ENCODE results near the gene SPACA6. TPM values are rescaled to one million over a fixed set of nuclear protein-coding genes. Genes with fewer than 3 reads are reported as not detected.

Gene SPACA6
- total and polyA plus RNA-seq, 9 of the 15 experiments (the other 6 are each of a cell fraction or from before 2014, with no cell fraction given) = 1.3 to 17.3 (median 6.2) TPM

DNA sequence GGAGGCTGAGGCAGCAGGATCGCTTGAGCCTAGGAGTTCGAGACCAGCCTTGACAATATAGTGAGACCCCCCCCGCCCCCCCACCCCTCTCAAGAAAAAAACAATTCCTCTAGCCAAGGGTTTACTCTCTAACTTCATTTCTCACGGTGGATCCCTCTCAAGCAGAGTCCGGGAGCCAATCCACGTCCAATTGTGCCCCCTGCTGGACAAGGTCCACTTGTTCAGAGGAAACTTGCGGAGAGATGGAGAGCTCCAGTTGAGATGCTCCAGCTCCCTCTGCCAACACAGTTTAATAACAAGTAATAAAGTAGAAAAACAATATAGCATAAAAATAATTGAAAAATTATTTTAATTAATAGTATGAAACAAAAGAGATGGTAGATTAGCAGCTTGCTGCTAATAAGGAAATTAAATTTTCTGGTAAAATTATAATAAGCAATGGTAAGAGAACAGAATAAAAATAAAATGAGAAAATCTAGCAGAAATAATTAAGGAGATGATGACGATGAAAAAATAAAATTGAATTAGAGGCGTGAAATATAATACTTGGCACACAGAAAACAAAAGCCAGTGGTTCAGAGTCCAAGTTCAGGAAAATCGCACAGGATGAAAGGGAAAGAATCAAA, 32.0 kb upstream of the SPACA6 start (continued):
- TF ChIP-seq, protein P1, sequence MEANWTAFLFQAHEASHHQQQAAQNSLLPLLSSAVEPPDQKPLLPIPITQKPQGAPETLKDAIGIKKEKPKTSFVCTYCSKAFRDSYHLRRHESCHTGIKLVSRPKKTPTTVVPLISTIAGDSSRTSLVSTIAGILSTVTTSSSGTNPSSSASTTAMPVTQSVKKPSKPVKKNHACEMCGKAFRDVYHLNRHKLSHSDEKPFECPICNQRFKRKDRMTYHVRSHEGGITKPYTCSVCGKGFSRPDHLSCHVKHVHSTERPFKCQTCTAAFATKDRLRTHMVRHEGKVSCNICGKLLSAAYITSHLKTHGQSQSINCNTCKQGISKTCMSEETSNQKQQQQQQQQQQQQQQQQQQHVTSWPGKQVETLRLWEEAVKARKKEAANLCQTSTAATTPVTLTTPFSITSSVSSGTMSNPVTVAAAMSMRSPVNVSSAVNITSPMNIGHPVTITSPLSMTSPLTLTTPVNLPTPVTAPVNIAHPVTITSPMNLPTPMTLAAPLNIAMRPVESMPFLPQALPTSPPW (CRISPR knock-in tag; IDR thresholded peaks at IDR 0.05) = peak; percentile 33; the same call in 1 of the 2 replicates
- TF ChIP-seq PHF21A (IDR thresholded peaks at IDR 0.05; ENCODE audit: borderline replicate concordance, low read depth) = no peak
- TF ChIP-seq RBM39 (optimal IDR thresholded peaks at IDR 0.05; ENCODE audit: low read depth, low read length) = no peak
- no peak for TF ChIP-seq XRCC4 (IDR thresholded peaks at IDR 0.05; ENCODE audit: extremely low read depth, insufficient read depth, insufficient read length)
- no peak for TF ChIP-seq ETV5 (CRISPR knock-in tag; IDR thresholded peaks at IDR 0.05; ENCODE audit: low read depth)
- TF ChIP-seq, protein P2, sequence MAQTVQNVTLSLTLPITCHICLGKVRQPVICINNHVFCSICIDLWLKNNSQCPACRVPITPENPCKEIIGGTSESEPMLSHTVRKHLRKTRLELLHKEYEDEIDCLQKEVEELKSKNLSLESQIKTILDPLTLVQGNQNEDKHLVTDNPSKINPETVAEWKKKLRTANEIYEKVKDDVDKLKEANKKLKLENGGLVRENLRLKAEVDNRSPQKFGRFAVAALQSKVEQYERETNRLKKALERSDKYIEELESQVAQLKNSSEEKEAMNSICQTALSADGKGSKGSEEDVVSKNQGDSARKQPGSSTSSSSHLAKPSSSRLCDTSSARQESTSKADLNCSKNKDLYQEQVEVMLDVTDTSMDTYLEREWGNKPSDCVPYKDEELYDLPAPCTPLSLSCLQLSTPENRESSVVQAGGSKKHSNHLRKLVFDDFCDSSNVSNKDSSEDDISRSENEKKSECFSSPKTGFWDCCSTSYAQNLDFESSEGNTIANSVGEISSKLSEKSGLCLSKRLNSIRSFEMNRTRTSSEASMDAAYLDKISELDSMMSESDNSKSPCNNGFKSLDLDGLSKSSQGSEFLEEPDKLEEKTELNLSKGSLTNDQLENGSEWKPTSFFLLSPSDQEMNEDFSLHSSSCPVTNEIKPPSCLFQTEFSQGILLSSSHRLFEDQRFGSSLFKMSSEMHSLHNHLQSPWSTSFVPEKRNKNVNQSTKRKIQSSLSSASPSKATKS (CRISPR knock-in tag; IDR thresholded peaks at IDR 0.05) = no peak
- TF ChIP-seq SMC3 (conservative IDR thresholded peaks at IDR 0.05; ENCODE audit: insufficient read depth, low read depth, low read length) = peak; percentile 90
- TF ChIP-seq COPS2 (conservative IDR thresholded peaks at IDR 0.05) = no peak
- TF ChIP-seq EWSR1 (IDR thresholded peaks at IDR 0.05; ENCODE audit: borderline replicate concordance, low read depth, partially characterized antibody) = no peak
- TF ChIP-seq ZFP30 (CRISPR knock-in tag; IDR thresholded peaks at IDR 0.05; ENCODE audit: borderline replicate concordance) = no peak
- TF ChIP-seq ZFP36 (IDR thresholded peaks at IDR 0.05; ENCODE audit: low read depth, low read length, partially characterized antibody) = no peak
- TF ChIP-seq C11orf30 (IDR thresholded peaks at IDR 0.05; ENCODE audit: low read depth) = peak; percentile 17; the same call in 1 of the 2 replicates
- no peak for TF ChIP-seq HOXB6 (CRISPR knock-in tag; IDR thresholded peaks at IDR 0.05; ENCODE audit: borderline replicate concordance)
- TF ChIP-seq, protein P3, sequence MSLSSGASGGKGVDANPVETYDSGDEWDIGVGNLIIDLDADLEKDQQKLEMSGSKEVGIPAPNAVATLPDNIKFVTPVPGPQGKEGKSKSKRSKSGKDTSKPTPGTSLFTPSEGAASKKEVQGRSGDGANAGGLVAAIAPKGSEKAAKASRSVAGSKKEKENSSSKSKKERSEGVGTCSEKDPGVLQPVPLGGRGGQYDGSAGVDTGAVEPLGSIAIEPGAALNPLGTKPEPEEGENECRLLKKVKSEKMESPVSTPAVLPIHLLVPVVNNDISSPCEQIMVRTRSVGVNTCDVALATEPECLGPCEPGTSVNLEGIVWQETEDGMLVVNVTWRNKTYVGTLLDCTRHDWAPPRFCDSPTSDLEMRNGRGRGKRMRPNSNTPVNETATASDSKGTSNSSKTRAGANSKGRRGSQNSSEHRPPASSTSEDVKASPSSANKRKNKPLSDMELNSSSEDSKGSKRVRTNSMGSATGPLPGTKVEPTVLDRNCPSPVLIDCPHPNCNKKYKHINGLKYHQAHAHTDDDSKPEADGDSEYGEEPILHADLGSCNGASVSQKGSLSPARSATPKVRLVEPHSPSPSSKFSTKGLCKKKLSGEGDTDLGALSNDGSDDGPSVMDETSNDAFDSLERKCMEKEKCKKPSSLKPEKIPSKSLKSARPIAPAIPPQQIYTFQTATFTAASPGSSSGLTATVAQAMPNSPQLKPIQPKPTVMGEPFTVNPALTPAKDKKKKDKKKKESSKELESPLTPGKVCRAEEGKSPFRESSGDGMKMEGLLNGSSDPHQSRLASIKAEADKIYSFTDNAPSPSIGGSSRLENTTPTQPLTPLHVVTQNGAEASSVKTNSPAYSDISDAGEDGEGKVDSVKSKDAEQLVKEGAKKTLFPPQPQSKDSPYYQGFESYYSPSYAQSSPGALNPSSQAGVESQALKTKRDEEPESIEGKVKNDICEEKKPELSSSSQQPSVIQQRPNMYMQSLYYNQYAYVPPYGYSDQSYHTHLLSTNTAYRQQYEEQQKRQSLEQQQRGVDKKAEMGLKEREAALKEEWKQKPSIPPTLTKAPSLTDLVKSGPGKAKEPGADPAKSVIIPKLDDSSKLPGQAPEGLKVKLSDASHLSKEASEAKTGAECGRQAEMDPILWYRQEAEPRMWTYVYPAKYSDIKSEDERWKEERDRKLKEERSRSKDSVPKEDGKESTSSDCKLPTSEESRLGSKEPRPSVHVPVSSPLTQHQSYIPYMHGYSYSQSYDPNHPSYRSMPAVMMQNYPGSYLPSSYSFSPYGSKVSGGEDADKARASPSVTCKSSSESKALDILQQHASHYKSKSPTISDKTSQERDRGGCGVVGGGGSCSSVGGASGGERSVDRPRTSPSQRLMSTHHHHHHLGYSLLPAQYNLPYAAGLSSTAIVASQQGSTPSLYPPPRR (CRISPR knock-in tag; IDR thresholded peaks at IDR 0.05; ENCODE audit: borderline replicate concordance) = no peak
- TF ChIP-seq ZNF717 (CRISPR knock-in tag; IDR thresholded peaks at IDR 0.05) = no peak
- no peak for TF ChIP-seq RUNX1 (IDR thresholded peaks at IDR 0.05; ENCODE audit: low read depth)
- TF ChIP-seq ZNF79 (CRISPR knock-in tag; IDR thresholded peaks at IDR 0.05; ENCODE audit: low read depth) = no peak
- TF ChIP-seq RAD21 (CRISPR knock-in tag; conservative IDR thresholded peaks at IDR 0.05 in 1 of 2, IDR thresholded peaks at IDR 0.05 in 1 of 2) = peak; percentile 75 to 89
- TF ChIP-seq HDAC3 (IDR thresholded peaks at IDR 0.05; ENCODE audit: borderline replicate concordance, partially characterized antibody) = no peak
- no peak for TF ChIP-seq NR1H2 (CRISPR knock-in tag; IDR thresholded peaks at IDR 0.05)
